Measurements from ENCODE around the gene FYCO1. TPM values are rescaled to one million over a fixed set of nuclear protein-coding genes. Genes with fewer than 3 reads are reported as not detected.

Gene FYCO1
- total and polyA plus RNA-seq, 4 experiments from 2014 or later: 0.73 to 43.3 (median 26.6) TPM

GRCh38 chr3:45884368-45885201 lies 111.0 kb downstream of the FYCO1 start:
- Histone ChIP-seq H3K4me1 (ENCODE audit: insufficient read depth, low read length) (peaks cover 23% of the 10 kb centered on the region), H3K27ac (ENCODE audit: low read depth, low read length) (no peak overlapping the region), H3K36me3 (ENCODE audit: insufficient read depth, low read length) (no peaks in the 10 kb centered on the region), H3K4me3 (ENCODE audit: low read length in 2 of 2) (no peak overlapping the region), H3K27me3 (ENCODE audit: insufficient read depth, low read length) (no peaks in the 10 kb centered on the region), H3K9me3 (ENCODE audit: control insufficient read depth in 1 of 2, low read length in 2 of 2) (no peaks in the 10 kb centered on the region)
- ChIA-PET POLR2A (ENCODE audit: partially characterized antibody) (interaction anchor here (1.6 to 2.2 kb wide), 4 partner anchors 10 to 43 kb away, joined by 5 to 6 read pairs (median 6); partner anchors contain the start of gene LZTFL1), CTCF (ENCODE audit: partially characterized antibody) (interaction anchor here (1.6 to 1.7 kb wide), 2 partner anchors 11 to 37 kb away, joined by 5 read pairs; no protein-coding TSS in a partner anchor)
- intact Hi-C loops (cut with micrococcal nuclease): loop anchor here (5.0 kb wide), 1 partner anchor 42 kb away; the partner anchor contains the start of gene LZTFL1
- Mint-ChIP-seq H3K27ac (peak overlapping the region in 2 of 7 donors; percentile 16 to 60), H3K9me3 (no peaks in the 10 kb centered on the region), H3K4me1 (peaks cover 16 to 38% (median 18%) of the 10 kb centered on the region in 4 donors), H3K36me3 (no peaks in the 10 kb centered on the region), H3K4me3 (peak overlapping the region in 6 of 8 donors; percentile 4 to 62 (median 42)), H3K27me3 (peaks cover 2 to 5% of the 10 kb centered on the region in 2 donors)
- no peak for DNase-seq

GRCh38 chr3:45881078-45882022 lies 114.3 kb downstream of the FYCO1 start:
- Histone ChIP-seq H3K4me3 (ENCODE audit: low read length in 2 of 2) (no peak overlapping the region), H3K27me3 (ENCODE audit: insufficient read depth, low read length) (no peaks in the 10 kb centered on the region), H3K4me1 (ENCODE audit: insufficient read depth, low read length) (peaks cover 25% of the 10 kb centered on the region), H3K36me3 (ENCODE audit: insufficient read depth, low read length) (no peaks in the 10 kb centered on the region), H3K9me3 (ENCODE audit: control insufficient read depth in 1 of 2, low read length in 2 of 2) (no peaks in the 10 kb centered on the region), H3K27ac (ENCODE audit: low read depth, low read length) (no peak overlapping the region)
- Mint-ChIP-seq H3K4me1 (peaks cover 19 to 43% (median 23%) of the 10 kb centered on the region in 4 donors), H3K27ac (peak overlapping the region in 5 of 7 donors; percentile 2 to 88 (median 31)), H3K36me3 (no peaks in the 10 kb centered on the region), H3K27me3 (peaks cover 2 to 5% of the 10 kb centered on the region in 2 donors), H3K4me3 (peak overlapping the region in 7 of 8 donors; percentile 11 to 78 (median 47)), H3K9me3 (no peaks in the 10 kb centered on the region)
- POLR2A ChIA-PET (ENCODE audit: partially characterized antibody): interaction anchor here (0.8 to 2.7 kb wide), 16 partner anchors 9 to 197 kb away, joined by 3 to 22 read pairs (median 4); partner anchors contain the start of genes CXCR6 and LZTFL1
- peak; percentile 32 to 80 (median 40) for DNase-seq
- intact Hi-C loops (cut with micrococcal nuclease): loop anchor here (1.0 to 5.0 kb wide), 2 partner anchors 11 to 39 kb away; partner anchors contain the start of gene LZTFL1
- CTCF ChIA-PET (ENCODE audit: partially characterized antibody): interaction anchor here (1.2 to 1.9 kb wide), 3 partner anchors 16 to 48 kb away, joined by 3 to 6 read pairs (median 4); partner anchors contain the start of gene LZTFL1

- peak overlapping the region in 4 of 8 donors; percentile 18 to 78 (median 38) for H3K4me3 Mint-ChIP-seq
- H3K27ac ChIP-seq (ENCODE audit: low read depth, low read length): no peak overlapping the region
- no peaks in the 10 kb centered on the region for H3K27me3 ChIP-seq (ENCODE audit: insufficient read depth, low read length)
- H3K4me3 ChIP-seq (ENCODE audit: low read length in 2 of 2): no peak overlapping the region
- no peaks in the 10 kb centered on the region for H3K36me3 ChIP-seq (ENCODE audit: insufficient read depth, low read length)
- no peaks in the 10 kb centered on the region for H3K9me3 Mint-ChIP-seq
- no peaks in the 10 kb centered on the region for H3K9me3 ChIP-seq (ENCODE audit: control insufficient read depth in 1 of 2, low read length in 2 of 2)
- POLR2A ChIA-PET (ENCODE audit: partially characterized antibody): interaction anchor here (0.8 to 2.7 kb wide), 12 partner anchors 8 to 114 kb away, joined by 3 to 22 read pairs (median 4); partner anchors contain the start of gene LZTFL1
- CTCF ChIA-PET (ENCODE audit: partially characterized antibody): interaction anchor here (1.5 to 1.9 kb wide), 2 partner anchors 15 to 49 kb away, joined by 3 to 6 read pairs; no protein-coding TSS in a partner anchor
- intact Hi-C loops (cut with micrococcal nuclease): loop anchor here (1.0 to 5.0 kb wide), 2 partner anchors 10 to 38 kb away; partner anchors contain the start of gene LZTFL1
- peaks cover 15 to 39% (median 23%) of the 10 kb centered on the region in 4 donors for H3K4me1 Mint-ChIP-seq
- DNase-seq: no peak
- H3K36me3 Mint-ChIP-seq: no peaks in the 10 kb centered on the region
- H3K4me1 ChIP-seq (ENCODE audit: insufficient read depth, low read length): peaks cover 25% of the 10 kb centered on the region
- H3K27ac Mint-ChIP-seq: peak overlapping the region in 4 of 7 donors; percentile 1 to 69 (median 42)
- H3K27me3 Mint-ChIP-seq: peaks cover 2 to 5% of the 10 kb centered on the region in 2 donors
Measured at GRCh38 chr3:45880725-45881077, 114.9 kb downstream of the FYCO1 start.

DNA sequence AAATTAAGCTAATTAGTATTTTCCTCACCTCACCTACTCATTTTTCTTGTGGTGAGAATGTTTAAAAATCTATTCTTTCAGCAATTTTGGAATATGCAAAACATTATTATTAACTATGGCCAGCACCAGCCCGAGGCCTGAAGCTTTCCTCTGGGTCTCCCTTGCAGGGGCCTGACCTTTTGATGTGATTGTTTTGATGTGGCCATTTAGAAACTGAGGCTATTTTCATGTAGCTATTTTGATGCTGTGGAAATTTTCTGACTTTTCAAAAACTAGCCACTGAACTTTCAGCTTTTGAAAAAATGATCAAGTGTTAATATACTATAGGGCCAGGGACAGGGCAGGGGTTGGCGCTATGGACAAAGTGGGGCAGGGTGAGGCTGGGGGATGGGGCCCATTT lies 117.5 kb downstream of the FYCO1 start:
- Mint-ChIP-seq H3K27ac (no peak overlapping the region), H3K4me1 (peaks cover 21 to 44% (median 27%) of the 10 kb centered on the region in 4 donors), H3K36me3 (no peaks in the 10 kb centered on the region), H3K4me3 (no peak overlapping the region), H3K27me3 (peaks cover 0 to 4% of the 10 kb centered on the region in 2 donors), H3K9me3 (peaks cover 0 to 7% (median 3%) of the 10 kb centered on the region in 8 donors)
- no peak overlapping the region for H3K27ac ChIP-seq (ENCODE audit: low read depth, low read length)
- intact Hi-C loops (cut with micrococcal nuclease): no loop called here
- ChIA-PET CTCF (ENCODE audit: partially characterized antibody) (interaction anchor here (0.9 to 1.2 kb wide), 3 partner anchors 9 to 52 kb away, joined by 3 read pairs; no protein-coding TSS in a partner anchor), POLR2A (ENCODE audit: partially characterized antibody) (no interaction called here)
- H3K4me3 ChIP-seq (ENCODE audit: low read length in 2 of 2): no peak overlapping the region
- H3K27me3 ChIP-seq (ENCODE audit: insufficient read depth, low read length): no peaks in the 10 kb centered on the region
- no peak for DNase-seq
- peaks cover 25% of the 10 kb centered on the region for H3K4me1 ChIP-seq (ENCODE audit: insufficient read depth, low read length)
- no peaks in the 10 kb centered on the region for H3K36me3 ChIP-seq (ENCODE audit: insufficient read depth, low read length)
- H3K9me3 ChIP-seq (ENCODE audit: control insufficient read depth in 1 of 2, low read length in 2 of 2): no peaks in the 10 kb centered on the region

GRCh38 chr3:45874677-45875346 lies 120.8 kb downstream of the FYCO1 start:
- no peak overlapping the region for H3K27ac Mint-ChIP-seq
- ChIA-PET CTCF (ENCODE audit: partially characterized antibody) (interaction anchor here (0.8 to 1.5 kb wide), 4 partner anchors 8 to 55 kb away, joined by 3 to 5 read pairs (median 4); partner anchors contain the start of gene LZTFL1), POLR2A (ENCODE audit: partially characterized antibody) (interaction anchor here (0.7 to 1.1 kb wide), 2 partner anchors 9 to 13 kb away, joined by 3 to 6 read pairs; no protein-coding TSS in a partner anchor)
- Histone ChIP-seq H3K9me3 (ENCODE audit: control insufficient read depth in 1 of 2, low read length in 2 of 2) (no peaks in the 10 kb centered on the region), H3K27me3 (ENCODE audit: insufficient read depth, low read length) (no peaks in the 10 kb centered on the region), H3K27ac (ENCODE audit: low read depth, low read length) (no peak overlapping the region), H3K4me3 (ENCODE audit: low read length in 2 of 2) (no peak overlapping the region), H3K36me3 (ENCODE audit: insufficient read depth, low read length) (no peaks in the 10 kb centered on the region), H3K4me1 (ENCODE audit: insufficient read depth, low read length) (peaks cover 26% of the 10 kb centered on the region)
- peaks cover 0 to 7% (median 4%) of the 10 kb centered on the region in 8 donors for H3K9me3 Mint-ChIP-seq
- intact Hi-C loops (cut with micrococcal nuclease): loop anchor here (5.0 kb wide), 1 partner anchor 192 kb away; no protein-coding TSS in a partner anchor
- H3K36me3 Mint-ChIP-seq: no peaks in the 10 kb centered on the region
- DNase-seq: no peak
- H3K4me1 Mint-ChIP-seq: peaks cover 22 to 44% (median 31%) of the 10 kb centered on the region in 4 donors
- no peak overlapping the region for H3K4me3 Mint-ChIP-seq
- peaks cover 3 to 6% of the 10 kb centered on the region in 2 donors for H3K27me3 Mint-ChIP-seq

DNA sequence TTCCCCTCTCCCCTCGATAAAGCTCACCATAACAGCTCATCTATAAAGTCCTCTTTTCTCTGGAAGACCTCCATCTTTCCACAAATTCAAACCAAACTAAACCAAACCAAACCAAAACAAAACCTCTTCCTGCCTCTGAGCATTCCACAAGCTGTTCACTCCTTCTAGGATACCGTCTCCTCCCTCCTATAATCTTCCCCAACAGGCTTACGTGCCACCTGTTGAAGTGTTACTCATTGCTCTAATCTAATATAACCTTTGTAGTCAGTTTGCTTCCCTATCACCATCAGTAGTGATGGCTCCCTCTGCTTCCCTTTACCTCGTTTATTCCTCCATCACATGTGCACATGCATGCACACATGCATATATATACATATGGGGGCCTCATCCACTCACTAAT lies 122.0 kb downstream of the FYCO1 start:
- Mint-ChIP-seq H3K9me3 (peaks cover 0 to 7% (median 4%) of the 10 kb centered on the region in 8 donors), H3K4me1 (peaks cover 27 to 46% (median 37%) of the 10 kb centered on the region in 4 donors), H3K36me3 (no peaks in the 10 kb centered on the region), H3K27ac (no peak overlapping the region), H3K4me3 (no peak overlapping the region), H3K27me3 (peaks cover 3 to 6% of the 10 kb centered on the region in 2 donors)
- DNase-seq: no peak
- Histone ChIP-seq H3K27ac (ENCODE audit: low read depth, low read length) (no peak overlapping the region), H3K4me1 (ENCODE audit: insufficient read depth, low read length) (peaks cover 34% of the 10 kb centered on the region), H3K36me3 (ENCODE audit: insufficient read depth, low read length) (no peaks in the 10 kb centered on the region), H3K4me3 (ENCODE audit: low read length in 2 of 2) (no peak overlapping the region), H3K9me3 (ENCODE audit: control insufficient read depth in 1 of 2, low read length in 2 of 2) (no peaks in the 10 kb centered on the region), H3K27me3 (ENCODE audit: insufficient read depth, low read length) (no peaks in the 10 kb centered on the region)
- ChIA-PET CTCF (ENCODE audit: partially characterized antibody) (interaction anchor here (0.5 to 1.9 kb wide), 3 partner anchors 10 to 203 kb away, joined by 3 to 5 read pairs (median 4); no protein-coding TSS in a partner anchor), POLR2A (ENCODE audit: partially characterized antibody) (interaction anchor here (2.8 kb wide), 1 partner anchor 7 kb away, joined by 13 read pairs; no protein-coding TSS in a partner anchor)
- intact Hi-C loops (cut with micrococcal nuclease): loop anchor here (5.0 kb wide), 1 partner anchor 194 kb away; no protein-coding TSS in a partner anchor
